Measurements from ENCODE around the gene MID1. TPM values are rescaled to one million over a fixed set of nuclear protein-coding genes. Genes with fewer than 3 reads are reported as not detected.
"Not testable (repeated sequence)": the region's sequence is repeated elsewhere in the genome, so short reads cannot be mapped to it uniquely, and the experiment has no call there.

Gene MID1
- total RNA-seq, 1 donor from 2014 or later, result 10.2 TPM

- Mint-ChIP-seq H3K36me3 (ENCODE audit: unreplicated experiment) (peaks cover 7% of the 10 kb centered on the region), H3K27me3 (ENCODE audit: unreplicated experiment) (no peaks in the 10 kb centered on the region), H3K9me3 (ENCODE audit: unreplicated experiment) (peaks cover 25% of the 10 kb centered on the region), H3K27ac (ENCODE audit: unreplicated experiment) (no peak overlapping the region), H3K4me3 (ENCODE audit: unreplicated experiment) (no peak overlapping the region), H3K4me1 (ENCODE audit: unreplicated experiment) (peaks cover 7% of the 10 kb centered on the region)
- TF ChIP-seq CTCF (IDR thresholded peaks at IDR 0.05), result no peak
- DNase-seq (ENCODE audit: extremely low spot score, unreplicated experiment), result no peak
Observed at GRCh38 chrX:10589098-10589497, 31.3 kb downstream of the MID1 start.

- not testable (repeated sequence) for H3K27ac Mint-ChIP-seq (ENCODE audit: unreplicated experiment); H3K4me1 Mint-ChIP-seq (ENCODE audit: unreplicated experiment); H3K36me3 Mint-ChIP-seq (ENCODE audit: unreplicated experiment); H3K4me3 Mint-ChIP-seq (ENCODE audit: unreplicated experiment); DNase-seq (ENCODE audit: extremely low spot score, unreplicated experiment); H3K27me3 Mint-ChIP-seq (ENCODE audit: unreplicated experiment)
- H3K9me3 Mint-ChIP-seq (ENCODE audit: unreplicated experiment), result peaks cover 26% of the 10 kb centered on the region
Observed at GRCh38 chrX:10584882-10585281, 35.5 kb downstream of the MID1 start.

- Mint-ChIP-seq H3K4me3 (ENCODE audit: unreplicated experiment) (no peak overlapping the region), H3K27me3 (ENCODE audit: unreplicated experiment) (no peaks in the 10 kb centered on the region), H3K9me3 (ENCODE audit: unreplicated experiment) (peaks cover 22% of the 10 kb centered on the region), H3K4me1 (ENCODE audit: unreplicated experiment) (peaks cover 24% of the 10 kb centered on the region), H3K36me3 (ENCODE audit: unreplicated experiment) (peaks cover 9% of the 10 kb centered on the region), H3K27ac (ENCODE audit: unreplicated experiment) (no peak overlapping the region)
- no peak for TF ChIP-seq CTCF (IDR thresholded peaks at IDR 0.05)
- DNase-seq (ENCODE audit: extremely low spot score, unreplicated experiment), result no peak
Observed at GRCh38 chrX:10582945-10583344, 37.4 kb downstream of the MID1 start.

GRCh38 chrX:10582215-10582733, 38.1 kb downstream of the MID1 start:
- Mint-ChIP-seq H3K4me1 (ENCODE audit: unreplicated experiment) (peaks cover 27% of the 10 kb centered on the region), H3K9me3 (ENCODE audit: unreplicated experiment) (peaks cover 22% of the 10 kb centered on the region), H3K4me3 (ENCODE audit: unreplicated experiment) (no peak overlapping the region), H3K27me3 (ENCODE audit: unreplicated experiment) (no peaks in the 10 kb centered on the region), H3K36me3 (ENCODE audit: unreplicated experiment) (peaks cover 9% of the 10 kb centered on the region), H3K27ac (ENCODE audit: unreplicated experiment) (no peak overlapping the region)
- no peak for DNase-seq (ENCODE audit: extremely low spot score, unreplicated experiment)
- no peak for TF ChIP-seq CTCF (IDR thresholded peaks at IDR 0.05)

- peaks cover 15% of the 10 kb centered on the region for H3K9me3 Mint-ChIP-seq (ENCODE audit: unreplicated experiment)
- DNase-seq (ENCODE audit: extremely low spot score, unreplicated experiment), result no peak
- peaks cover 2% of the 10 kb centered on the region for H3K36me3 Mint-ChIP-seq (ENCODE audit: unreplicated experiment)
- no peaks in the 10 kb centered on the region for H3K27me3 Mint-ChIP-seq (ENCODE audit: unreplicated experiment)
- no peak for TF ChIP-seq CTCF (IDR thresholded peaks at IDR 0.05)
- H3K4me3 Mint-ChIP-seq (ENCODE audit: unreplicated experiment), result peak overlapping the region; percentile 65
- H3K4me1 Mint-ChIP-seq (ENCODE audit: unreplicated experiment), result peaks cover 27% of the 10 kb centered on the region
- H3K27ac Mint-ChIP-seq (ENCODE audit: unreplicated experiment), result peak overlapping the region; percentile 83
Observed at GRCh38 chrX:10579112-10580011, 41.0 kb downstream of the MID1 start.
